ENCODE measurements around the gene RGMB. TPM values are rescaled to one million over a fixed set of nuclear protein-coding genes. Genes with fewer than 3 reads are reported as not detected.

RGMB gene
- total and polyA plus RNA-seq, 2 donors (not counting 1 experiment from before 2014, with no cell fraction given), result 81.6 to 185 TPM

- H2AFZ ChIP-seq (ENCODE audit: low read length), result no peak overlapping the region
- no peak for DNase-seq (ENCODE audit: low read depth in 2 of 2)
- H3K4me1 ChIP-seq (ENCODE audit: control insufficient read depth, extremely low read depth, insufficient read depth, low read length), result no peaks in the 10 kb centered on the region
- TF ChIP-seq, protein P1, sequence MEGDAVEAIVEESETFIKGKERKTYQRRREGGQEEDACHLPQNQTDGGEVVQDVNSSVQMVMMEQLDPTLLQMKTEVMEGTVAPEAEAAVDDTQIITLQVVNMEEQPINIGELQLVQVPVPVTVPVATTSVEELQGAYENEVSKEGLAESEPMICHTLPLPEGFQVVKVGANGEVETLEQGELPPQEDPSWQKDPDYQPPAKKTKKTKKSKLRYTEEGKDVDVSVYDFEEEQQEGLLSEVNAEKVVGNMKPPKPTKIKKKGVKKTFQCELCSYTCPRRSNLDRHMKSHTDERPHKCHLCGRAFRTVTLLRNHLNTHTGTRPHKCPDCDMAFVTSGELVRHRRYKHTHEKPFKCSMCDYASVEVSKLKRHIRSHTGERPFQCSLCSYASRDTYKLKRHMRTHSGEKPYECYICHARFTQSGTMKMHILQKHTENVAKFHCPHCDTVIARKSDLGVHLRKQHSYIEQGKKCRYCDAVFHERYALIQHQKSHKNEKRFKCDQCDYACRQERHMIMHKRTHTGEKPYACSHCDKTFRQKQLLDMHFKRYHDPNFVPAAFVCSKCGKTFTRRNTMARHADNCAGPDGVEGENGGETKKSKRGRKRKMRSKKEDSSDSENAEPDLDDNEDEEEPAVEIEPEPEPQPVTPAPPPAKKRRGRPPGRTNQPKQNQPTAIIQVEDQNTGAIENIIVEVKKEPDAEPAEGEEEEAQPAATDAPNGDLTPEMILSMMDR (conservative IDR thresholded peaks at IDR 0.05 in 1 of 2, IDR thresholded peaks at IDR 0.05 in 1 of 2; ENCODE audit: low read depth in 1 of 2, low read length in 2 of 2), result no peak
- no peak for TF ChIP-seq EZH2 (IDR thresholded peaks at IDR 0.05; ENCODE audit: low read length, missing control alignments)
- no peak overlapping the region for H3K9ac ChIP-seq (ENCODE audit: insufficient read depth, low read length)
- H3K27me3 ChIP-seq (ENCODE audit: control insufficient read depth, insufficient read depth, low read length), result no peaks in the 10 kb centered on the region
- no peaks in the 10 kb centered on the region for H3K79me2 ChIP-seq (ENCODE audit: control insufficient read depth, insufficient read depth, low read length)
- no peak overlapping the region for H3K4me2 ChIP-seq (ENCODE audit: extremely low read depth, insufficient read depth, low read length)
- no peak overlapping the region for H3K27ac ChIP-seq (ENCODE audit: insufficient read depth, low read length)
- no peak overlapping the region for H3K4me3 ChIP-seq (replicated peaks in 1 of 4; ENCODE audit: control extremely low read depth in 1 of 4, insufficient read depth in 1 of 4, low read depth in 3 of 4, low read length in 4 of 4)
- no peaks in the 10 kb centered on the region for H3K36me3 ChIP-seq (ENCODE audit: control insufficient read depth, insufficient read depth, low read length)
- no peaks in the 10 kb centered on the region for H3K9me3 ChIP-seq (ENCODE audit: control insufficient read depth, insufficient read depth, low read depth, low read length)
- H4K20me1 ChIP-seq (ENCODE audit: control insufficient read depth, extremely low read depth, insufficient read depth, low read length), result no peaks in the 10 kb centered on the region
These were observed 34.3 kb downstream of the RGMB start for GRCh38 chr5:98807806-98808205.

- no peaks in the 10 kb centered on the region for H4K20me1 ChIP-seq (ENCODE audit: control insufficient read depth, extremely low read depth, insufficient read depth, low read length)
- no peaks in the 10 kb centered on the region for H3K36me3 ChIP-seq (ENCODE audit: control insufficient read depth, insufficient read depth, low read length)
- H3K4me3 ChIP-seq (replicated peaks in 1 of 4; ENCODE audit: control extremely low read depth in 1 of 4, insufficient read depth in 1 of 4, low read depth in 3 of 4, low read length in 4 of 4), result no peak overlapping the region
- no peaks in the 10 kb centered on the region for H3K9me3 ChIP-seq (ENCODE audit: control insufficient read depth, insufficient read depth, low read depth, low read length)
- no peak overlapping the region for H3K4me2 ChIP-seq (ENCODE audit: extremely low read depth, insufficient read depth, low read length)
- TF ChIP-seq, protein P1 (conservative IDR thresholded peaks at IDR 0.05 in 1 of 2, IDR thresholded peaks at IDR 0.05 in 1 of 2; ENCODE audit: low read depth in 1 of 2, low read length in 2 of 2), result no peak
- no peak for DNase-seq (ENCODE audit: low read depth in 2 of 2)
- no peak overlapping the region for H3K9ac ChIP-seq (ENCODE audit: insufficient read depth, low read length)
- no peak overlapping the region for H3K27ac ChIP-seq (ENCODE audit: insufficient read depth, low read length)
- H3K27me3 ChIP-seq (ENCODE audit: control insufficient read depth, insufficient read depth, low read length), result no peaks in the 10 kb centered on the region
- no peaks in the 10 kb centered on the region for H3K4me1 ChIP-seq (ENCODE audit: control insufficient read depth, extremely low read depth, insufficient read depth, low read length)
- no peak overlapping the region for H2AFZ ChIP-seq (ENCODE audit: low read length)
- H3K79me2 ChIP-seq (ENCODE audit: control insufficient read depth, insufficient read depth, low read length), result no peaks in the 10 kb centered on the region
These were observed 36.7 kb downstream of the RGMB start for GRCh38 chr5:98810206-98810605.

DNA sequence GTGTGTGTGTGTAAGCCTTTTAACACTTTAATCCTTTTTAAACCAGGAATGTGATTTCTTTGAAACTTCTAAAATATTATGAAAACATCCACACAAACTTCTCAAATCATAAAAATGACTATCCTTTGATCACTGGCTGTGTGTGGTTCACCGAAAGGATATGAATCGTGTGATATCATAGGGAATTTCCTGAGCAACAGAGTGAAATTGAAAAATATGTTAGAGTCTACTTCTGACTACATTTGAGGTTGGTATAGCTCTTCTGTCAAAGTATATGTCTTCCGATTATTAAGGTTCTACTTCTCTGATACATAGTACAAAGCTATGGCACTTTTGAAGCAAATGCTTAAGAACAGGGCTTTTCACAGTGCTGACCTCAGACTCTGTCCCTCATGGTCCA lies 40.3 kb downstream of the RGMB start:
- H3K4me2 ChIP-seq (ENCODE audit: extremely low read depth, insufficient read depth, low read length), result no peak overlapping the region
- H3K27ac ChIP-seq (ENCODE audit: insufficient read depth, low read length), result no peak overlapping the region
- H3K9ac ChIP-seq (ENCODE audit: insufficient read depth, low read length), result no peak overlapping the region
- H3K4me1 ChIP-seq (ENCODE audit: control insufficient read depth, extremely low read depth, insufficient read depth, low read length), result no peaks in the 10 kb centered on the region
- no peaks in the 10 kb centered on the region for H3K9me3 ChIP-seq (ENCODE audit: control insufficient read depth, insufficient read depth, low read depth, low read length)
- H2AFZ ChIP-seq (ENCODE audit: low read length), result no peak overlapping the region
- H3K4me3 ChIP-seq (replicated peaks in 1 of 4; ENCODE audit: control extremely low read depth in 1 of 4, insufficient read depth in 1 of 4, low read depth in 3 of 4, low read length in 4 of 4), result no peak overlapping the region
- TF ChIP-seq, protein P1 (conservative IDR thresholded peaks at IDR 0.05 in 1 of 2, IDR thresholded peaks at IDR 0.05 in 1 of 2; ENCODE audit: low read depth in 1 of 2, low read length in 2 of 2), result no peak
- no peak for TF ChIP-seq EZH2 (IDR thresholded peaks at IDR 0.05; ENCODE audit: low read length, missing control alignments)
- H4K20me1 ChIP-seq (ENCODE audit: control insufficient read depth, extremely low read depth, insufficient read depth, low read length), result no peaks in the 10 kb centered on the region
- H3K27me3 ChIP-seq (ENCODE audit: control insufficient read depth, insufficient read depth, low read length), result no peaks in the 10 kb centered on the region
- H3K79me2 ChIP-seq (ENCODE audit: control insufficient read depth, insufficient read depth, low read length), result no peaks in the 10 kb centered on the region
- no peaks in the 10 kb centered on the region for H3K36me3 ChIP-seq (ENCODE audit: control insufficient read depth, insufficient read depth, low read length)
- DNase-seq (ENCODE audit: low read depth in 2 of 2), result no peak

Data from fibroblast of lung (primary cell).